Natural killer cell (primary cell): ENCODE measurements around the gene HPSE2. TPM values are rescaled to one million over a fixed set of nuclear protein-coding genes. Genes with fewer than 3 reads are reported as not detected.

ENCODE experiments used
- ATAC-seq, 3 donors: fragments of 150-1000 bp in 2 of 3; fragments of 200-7000 bp in 1 of 3; cut with Tn5 transposase; 1 replicate in 1 of 3; 2 replicates in 2 of 3; pipeline ENCODE4 v1.10.0; 2021; ENCODE audit warnings: mild to moderate bottlenecking in 2 of 3, moderate library complexity in 2 of 3
- DNase-seq, 2 donors: peaks; one replicate each; pipeline versions ENCODE4 v3.0.0 to v3.0.0-alpha.2; 2013 to 2021; ENCODE audit warnings: mixed read lengths in 1 of 2
- H3K27ac ChIP-seq: one replicate; pipeline ENCODE4 v1.5.1; 2013; ENCODE audit warnings: mild to moderate bottlenecking, low read length
- H3K27me3 ChIP-seq: one replicate; pipeline ENCODE4 v1.6.1; 2013; ENCODE audit warnings: low read length; ENCODE audit not compliant: control insufficient read depth, insufficient read depth
- H3K36me3 ChIP-seq: one replicate; pipeline ENCODE4 v1.6.1; 2013; ENCODE audit warnings: low read length; ENCODE audit not compliant: control insufficient read depth, insufficient read depth
- H3K4me1 ChIP-seq: one replicate; pipeline ENCODE4 v1.6.1; 2013; ENCODE audit warnings: low read length; ENCODE audit not compliant: control insufficient read depth, insufficient read depth
- H3K4me3 ChIP-seq: one replicate; pipeline ENCODE4 v1.5.1; 2013; ENCODE audit warnings: low read length
- H3K9me3 ChIP-seq: one replicate; pipeline ENCODE4 v1.6.1; 2013; ENCODE audit warnings: low read length; ENCODE audit not compliant: control insufficient read depth, insufficient read depth
- H3K27ac Mint-ChIP-seq, 2 donors: one replicate each; pipeline ENCODE4 v1.8.0; 2022; ENCODE audit warnings: mild to moderate bottlenecking in 2 of 2, mixed read lengths in 2 of 2, moderate library complexity in 1 of 2
- H3K27me3 Mint-ChIP-seq, 2 donors: one replicate each; pipeline ENCODE4 v1.8.0; 2022; ENCODE audit warnings: low read depth in 2 of 2, mixed read lengths in 2 of 2
- H3K36me3 Mint-ChIP-seq: one replicate; pipeline ENCODE4 v1.8.0; 2022; ENCODE audit warnings: mixed read lengths
- H3K4me1 Mint-ChIP-seq, 2 donors: one replicate each; pipeline ENCODE4 v1.8.0; 2022; ENCODE audit warnings: mixed read lengths in 2 of 2
- H3K4me3 Mint-ChIP-seq: one replicate; pipeline ENCODE4 v1.8.0; 2022; ENCODE audit warnings: mild to moderate bottlenecking, moderate library complexity, mixed read lengths
- H3K9me3 Mint-ChIP-seq, 2 donors: one replicate each; pipeline ENCODE4 v1.8.0; 2022; ENCODE audit warnings: mixed read lengths in 2 of 2
- CTCF ChIP-seq: fragments of 200-600 bp; IDR thresholded peaks from one replicate; pipeline ENCODE4 v1.8.0; 2022; ENCODE audit warnings: antibody characterized with exemption
- WGBS: methylation state at CpG from one replicate; pipeline ENCODE4 v1.1.7; 2013; ENCODE audit warnings: missing lambda C conversion rate; ENCODE audit not compliant: insufficient coverage; 5-methylcytosine and 5-hydroxymethylcytosine counted together
- intact Hi-C: fragments of 100-400 bp; cut with micrococcal nuclease; formaldehyde crosslinking; loops from one replicate; pipeline ENCODE4 v1.14.2; 2022
- total RNA-seq, 4 donors: library from RNA; stranded (reverse); fragments of 120-200 nt in 1 of 4; gene quantifications; one replicate each; pipeline versions ENCODE4 v1.2.3 to v1.2.4, GENCODE V29; 2013 to 2022

The HPSE2 gene
- total RNA-seq, 3 donors from 2014 or later (not counting 1 experiment from before 2014, with no cell fraction given), result not detected

- intact Hi-C loops, result no loop called here
- peaks cover 46% of the 10 kb centered on the region in 2 donors for H3K4me1 Mint-ChIP-seq
- WGBS, result 1% methylated on average over 28 of the region's 28 CpGs
- Histone ChIP-seq H3K4me1 (peaks cover 27% of the 10 kb centered on the region), H3K9me3 (no peaks in the 10 kb centered on the region), H3K36me3 (peaks cover 22% of the 10 kb centered on the region), H3K4me3 (peak overlapping the region; percentile 87), H3K27me3 (no peaks in the 10 kb centered on the region), H3K27ac (peak overlapping the region; percentile 88)
- peak overlapping the region; percentile 92 for H3K4me3 Mint-ChIP-seq
- H3K27ac Mint-ChIP-seq, result peak overlapping the region; percentile 83 to 94
- peaks cover 6% of the 10 kb centered on the region for H3K36me3 Mint-ChIP-seq
- peaks cover 0 to 2% of the 10 kb centered on the region in 2 donors for H3K9me3 Mint-ChIP-seq
- DNase-seq (peak; percentile 41 to 53), ATAC-seq (peak; percentile 18 to 57 (median 51))
- TF ChIP-seq CTCF, result no peak
- peaks cover 8 to 19% of the 10 kb centered on the region in 2 donors for H3K27me3 Mint-ChIP-seq
These were observed 789.4 kb downstream of the HPSE2 start for GRCh38 chr10:98446151-98446660.

- Histone ChIP-seq H3K4me1 (peaks cover 27% of the 10 kb centered on the region), H3K27me3 (no peaks in the 10 kb centered on the region), H3K4me3 (no peak overlapping the region), H3K9me3 (no peaks in the 10 kb centered on the region), H3K36me3 (peaks cover 25% of the 10 kb centered on the region), H3K27ac (no peak overlapping the region)
- intact Hi-C loops, result no loop called here
- Mint-ChIP-seq H3K4me1 (peaks cover 49 to 51% of the 10 kb centered on the region in 2 donors), H3K27me3 (peaks cover 3 to 10% of the 10 kb centered on the region in 2 donors), H3K36me3 (peaks cover 6% of the 10 kb centered on the region), H3K27ac (peak overlapping the region; percentile 83 to 94), H3K4me3 (peak overlapping the region; percentile 92), H3K9me3 (peaks cover 0 to 2% of the 10 kb centered on the region in 2 donors)
- DNase-seq (no peak), ATAC-seq (no peak)
- TF ChIP-seq CTCF, result no peak
- 91% methylated on average over 10 of the region's 10 CpGs for WGBS
These were observed 790.3 kb downstream of the HPSE2 start for GRCh38 chr10:98445200-98445812.

GRCh38 chr10:98444314-98445006, 791.2 kb downstream of the HPSE2 start:
- no peak for ATAC-seq
- TF ChIP-seq CTCF, result no peak
- Histone ChIP-seq H3K4me3 (no peak overlapping the region), H3K4me1 (peaks cover 27% of the 10 kb centered on the region), H3K36me3 (peaks cover 26% of the 10 kb centered on the region), H3K27me3 (no peaks in the 10 kb centered on the region), H3K27ac (no peak overlapping the region), H3K9me3 (no peaks in the 10 kb centered on the region)
- Mint-ChIP-seq H3K4me1 (peaks cover 54 to 57% of the 10 kb centered on the region in 2 donors), H3K27ac (peak overlapping the region; percentile 83 to 94), H3K36me3 (peaks cover 6% of the 10 kb centered on the region), H3K9me3 (peaks cover 0 to 2% of the 10 kb centered on the region in 2 donors), H3K4me3 (peak overlapping the region; percentile 69), H3K27me3 (peaks cover 0 to 2% of the 10 kb centered on the region in 2 donors)
- intact Hi-C loops, result no loop called here
- DNase-seq, result no peak
- 82% methylated on average over 9 of the region's 9 CpGs for WGBS
